Heart left ventricle (tissue), 16 donors: ENCODE results near the gene TSC1. TPM values are rescaled to one million over a fixed set of nuclear protein-coding genes. Genes with fewer than 3 reads are reported as not detected.
A peak's percentile ranks its signal among the peaks of the same experiment; 100 is the strongest.

Experiments used
- ATAC-seq, 4 donors: fragments of 200-7000 bp; cut with Tn5 transposase; one replicate each; pipeline ENCODE4 v1.9.1; 2020 to 2022; ENCODE audit warnings: moderate library complexity in 4 of 4, mild to moderate bottlenecking in 3 of 4, moderate number of reproducible peaks in 1 of 4
- DNase-seq, 5 donors: peaks; one replicate each; pipeline ENCODE4 v3.0.0-alpha.2; 2020
- H3K27ac ChIP-seq, 12 donors: fragments of 200-600 bp; sonication (generic) in 4 of 12; one replicate each; pipeline versions ENCODE4 v1.5.0 to v1.8.0; 2016 to 2022; ENCODE audit warnings: mild to moderate bottlenecking in 2 of 12
- H3K27me3 ChIP-seq, 9 donors: fragments of 200-600 bp; sonication (generic) in 2 of 9; one replicate each; pipeline versions ENCODE4 v1.5.1 to v1.8.0; 2016 to 2022; ENCODE audit warnings: mild to moderate bottlenecking in 3 of 9
- H3K36me3 ChIP-seq, 9 donors: fragments of 200-600 bp; sonication (generic) in 2 of 9; one replicate each; pipeline versions ENCODE4 v1.5.0 to v1.8.0; 2018 to 2022; ENCODE audit warnings: mild to moderate bottlenecking in 2 of 9
- H3K4me1 ChIP-seq, 12 donors: fragments of 200-600 bp; sonication (generic) in 4 of 12; one replicate each; pipeline versions ENCODE4 v1.5.0 to v1.8.0; 2016 to 2022; ENCODE audit warnings: mild to moderate bottlenecking in 3 of 12
- H3K4me3 ChIP-seq, 12 donors: fragments of 200-600 bp; sonication (generic) in 4 of 12; one replicate each; pipeline versions ENCODE4 v1.5.0 to v1.8.0; 2017 to 2022; ENCODE audit warnings: mild to moderate bottlenecking in 9 of 12, moderate library complexity in 4 of 12
- H3K9me3 ChIP-seq, 12 donors: fragments of 200-600 bp; sonication (generic) in 4 of 12; one replicate each; pipeline versions ENCODE4 v1.5.0 to v1.8.0; 2016 to 2022; ENCODE audit warnings: mild to moderate bottlenecking in 1 of 12
- POLR2A ChIP-seq, 2 donors: fragments of 450-650 bp; IDR thresholded peaks; one replicate each; pipeline ENCODE4 v1.6.1; 2017; ENCODE audit warnings: antibody characterized with exemption in 2 of 2, mild to moderate bottlenecking in 2 of 2, moderate library complexity in 2 of 2
- WGBS, 4 donors: extraction: QIAGEN DNeasy Blood & Tissue Kit in 2 of 4; methylation state at CpG; one replicate each; pipeline versions ENCODE4 v1.1.5 to v1.1.7; 2013 to 2018; 5-methylcytosine and 5-hydroxymethylcytosine counted together
- intact Hi-C, 10 donors: fragments of 100-400 bp; cut with DNase I; formaldehyde crosslinking; loops; one replicate each; pipeline versions ENCODE4 v1.11.1 to v1.14.2; 2022
- polyA plus RNA-seq, 2 donors: library from polyadenylated mRNA; stranded (reverse); fragments of 200-250 nt; gene quantifications; one replicate each; pipeline ENCODE4 v1.2.3, GENCODE V29; 2013
- total RNA-seq, 9 donors: library from RNA; depleted of rRNA in 2 of 9; stranded (reverse); fragments of >200 nt in 2 of 9; fragmentation: NEBNext Ultra II Directional in 3 of 9; extraction: Animal tissue kit (Norgen Biotek cat#: 25700) in 3 of 9; gene quantifications; one replicate each; pipeline versions ENCODE4 v1.1.0 to v1.2.4, GENCODE V29; 2016 to 2023
- TF ChIP-seq, protein P1 (sequence below), 12 donors: fragments of 200-600 bp; sonication (generic) in 4 of 12; IDR thresholded peaks; one replicate each; pipeline versions ENCODE4 v1.5.0 to v1.8.0; 2018 to 2022; ENCODE audit warnings: antibody characterized with exemption in 12 of 12, mild to moderate bottlenecking in 5 of 12
- donor health status: ischemic (EF 13 %, LVEDD 7.1; RV severe dilation, severe dysfunction).
- donor health status: healthy with polysubstance abuse.
- donor health status: DM: no; HTN: yes; CAD: no.
- donor health status: DM: no; HTN: no; CAD: no.
- donor health status: ischemic (EF 25% LVEDD 6.9; RV normal size, moderate dysfunction).
- donor health status: ischemic (EF 25% LVEDD 5.7; RV mildly dilated, moderate dysfunction).
- donor health status: healthy.
- donor health status: DM: yes; HTN: yes; CAD: no.
- donor health status: ischemic (EF 35%, LVEDD 5.7; RV mildly dilated, moderate dysfunction).
- donor health status: nonischemic (EF 11% LVEDD 7.7; RV severe dilation, severe dysfunction).
- donor health status: DM: yes; HTN: yes; CAD: no.
- donor health status: PGD.
- donor health status: ischemic (EF 29% LVEDD 5.4; RV normal size, mild dysfunction).
- donor health status: nonischemic (EF 23%, LVEDD 6.1; RV moderate dilation, normal function).

The TSC1 gene
- total and polyA plus RNA-seq, 11 donors = 16.2 to 87.6 (median 52.9) TPM

DNA sequence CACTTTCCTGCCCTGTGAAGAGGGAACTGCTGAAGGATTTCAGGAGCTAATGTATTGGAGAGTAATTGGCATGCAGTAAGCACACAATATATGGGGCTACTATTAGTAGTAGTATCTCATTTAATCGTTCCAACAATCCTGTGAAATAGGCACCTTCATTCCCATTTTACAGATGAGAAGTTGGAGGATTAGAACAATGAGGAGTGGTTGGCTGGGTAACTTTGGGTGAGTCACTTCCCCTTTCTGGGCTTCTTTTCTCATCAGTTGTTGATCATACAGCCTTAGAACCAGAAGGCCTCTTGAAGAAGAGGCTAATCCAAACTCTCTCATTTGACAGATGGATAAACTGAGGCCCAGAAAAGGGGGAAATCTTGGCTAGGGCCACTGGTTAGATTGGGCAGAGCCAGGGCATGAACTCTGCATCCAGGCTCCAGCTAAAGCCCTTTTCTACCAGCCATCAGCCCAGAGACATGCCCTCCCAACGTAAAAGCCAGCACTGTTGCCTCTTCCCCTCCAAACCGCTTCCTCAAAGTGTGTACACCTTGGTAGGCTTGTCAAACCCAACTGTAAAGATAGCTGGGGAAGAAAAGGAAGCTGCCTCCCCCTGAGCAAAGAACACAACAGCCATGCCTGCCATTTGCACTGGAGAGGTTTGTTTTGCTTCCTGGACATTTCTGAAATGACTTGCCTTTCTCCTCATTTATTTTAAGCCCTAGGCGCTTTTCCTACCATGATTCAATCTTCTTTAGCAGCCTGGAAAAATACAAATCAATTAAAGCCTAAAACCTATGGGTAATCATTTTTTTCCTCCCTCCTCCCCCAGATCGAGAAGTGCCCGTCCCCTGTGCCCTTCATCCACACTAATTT, 64.7 kb downstream of the TSC1 start:
- TF ChIP-seq, protein P1, sequence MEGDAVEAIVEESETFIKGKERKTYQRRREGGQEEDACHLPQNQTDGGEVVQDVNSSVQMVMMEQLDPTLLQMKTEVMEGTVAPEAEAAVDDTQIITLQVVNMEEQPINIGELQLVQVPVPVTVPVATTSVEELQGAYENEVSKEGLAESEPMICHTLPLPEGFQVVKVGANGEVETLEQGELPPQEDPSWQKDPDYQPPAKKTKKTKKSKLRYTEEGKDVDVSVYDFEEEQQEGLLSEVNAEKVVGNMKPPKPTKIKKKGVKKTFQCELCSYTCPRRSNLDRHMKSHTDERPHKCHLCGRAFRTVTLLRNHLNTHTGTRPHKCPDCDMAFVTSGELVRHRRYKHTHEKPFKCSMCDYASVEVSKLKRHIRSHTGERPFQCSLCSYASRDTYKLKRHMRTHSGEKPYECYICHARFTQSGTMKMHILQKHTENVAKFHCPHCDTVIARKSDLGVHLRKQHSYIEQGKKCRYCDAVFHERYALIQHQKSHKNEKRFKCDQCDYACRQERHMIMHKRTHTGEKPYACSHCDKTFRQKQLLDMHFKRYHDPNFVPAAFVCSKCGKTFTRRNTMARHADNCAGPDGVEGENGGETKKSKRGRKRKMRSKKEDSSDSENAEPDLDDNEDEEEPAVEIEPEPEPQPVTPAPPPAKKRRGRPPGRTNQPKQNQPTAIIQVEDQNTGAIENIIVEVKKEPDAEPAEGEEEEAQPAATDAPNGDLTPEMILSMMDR (IDR thresholded peaks at IDR 0.05) = no peak
- TF ChIP-seq POLR2A (IDR thresholded peaks at IDR 0.05) = no peak
- Histone ChIP-seq H3K4me1 (peaks cover 0 to 23% (median 5%) of the 10 kb centered on the region in 12 donors), H3K27ac (peak overlapping the region in 8 of 12 donors; percentile 6 to 86 (median 81)), H3K9me3 (no peaks in the 10 kb centered on the region), H3K4me3 (peak overlapping the region in 4 of 12 donors; percentile 75 to 100 (median 100)), H3K27me3 (no peaks in the 10 kb centered on the region), H3K36me3 (peaks cover 0 to 8% (median 0%) of the 10 kb centered on the region in 9 donors)
- no peak for DNase-seq
- ATAC-seq = no peak
- intact Hi-C loops = loop anchor here in 1 of 10 donors (5.0 kb wide), 1 partner anchor 207 kb away; the partner anchor contains the start of gene GTF3C4
- WGBS, 4 donors = 84 to 90% (median 86%) methylated on average over 6 of the region's 6 CpGs

- Histone ChIP-seq H3K27me3 (no peaks in the 10 kb centered on the region), H3K4me1 (peaks cover 0 to 23% (median 5%) of the 10 kb centered on the region in 12 donors), H3K4me3 (peak within 1 kb of the TSS; percentile 75 to 100 (median 95)), H3K36me3 (peaks cover 0 to under 1% (median 0%) of the 10 kb centered on the region in 9 donors), H3K9me3 (no peaks in the 10 kb centered on the region), H3K27ac (peak within 1 kb of the TSS; percentile 15 to 86 (median 80))
- TF ChIP-seq POLR2A (IDR thresholded peaks at IDR 0.05) = no peak
- DNase-seq (peak; percentile 65 to 80 (median 74)), ATAC-seq (peak; percentile 65 to 87 (median 80))
- intact Hi-C loops = loop anchor here in 1 of 10 donors (5.0 kb wide), 1 partner anchor 207 kb away; the partner anchor contains the start of gene GTF3C4
- 11 to 35% (median 21%) methylated on average over 24 to 42 of the region's 42 CpGs for WGBS, 4 donors
These were observed 65.5 kb downstream of the TSC1 start, which contains the start of gene SPACA9 for GRCh38 chr9:132878695-132879456. TSS of gene SPACA9 (plus strand) at chr9:132878898. CDS start at chr9:132883948, 5,050 bp downstream.

DNA sequence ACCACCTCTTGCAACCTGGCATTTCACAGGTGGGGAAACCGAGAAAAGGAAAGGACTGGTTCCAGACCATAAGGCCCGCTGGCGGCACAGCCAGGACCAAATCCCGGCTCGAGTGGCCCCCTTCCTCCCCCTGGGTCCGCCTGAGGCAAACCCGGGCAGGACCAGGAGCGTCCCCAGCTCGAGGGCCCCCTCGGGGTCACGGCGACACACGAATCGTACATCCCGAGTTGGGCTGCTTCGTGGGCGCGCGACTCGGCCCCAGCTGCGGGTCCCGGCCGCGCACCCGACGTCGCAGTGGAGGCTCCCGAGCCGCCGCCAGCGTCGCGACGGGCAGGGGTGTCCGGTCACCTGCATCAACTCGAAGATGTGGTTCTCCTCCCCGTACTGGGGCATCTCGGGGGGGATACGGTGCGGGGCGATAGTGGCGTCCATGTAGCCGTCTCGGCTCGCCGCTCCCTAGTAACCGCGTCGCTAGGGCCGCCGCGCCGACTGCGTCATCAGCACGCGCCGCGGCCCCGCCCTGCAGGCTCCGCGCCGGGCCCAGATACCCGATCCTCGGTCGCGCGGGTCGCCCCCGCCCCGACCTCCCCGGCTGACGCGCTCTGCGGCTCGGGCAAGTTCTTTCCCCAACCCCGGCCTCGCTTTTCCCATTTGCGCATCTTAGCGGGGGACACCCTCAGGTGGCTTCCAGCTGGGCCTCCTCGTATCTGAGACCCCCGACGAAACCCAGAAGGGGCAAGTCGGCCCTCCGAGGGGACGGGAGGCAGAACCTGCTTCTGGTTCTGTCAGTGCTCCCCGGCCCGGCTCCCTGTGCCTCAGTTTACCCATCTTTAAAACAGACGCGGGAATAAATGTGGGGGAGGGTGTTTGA, 66.4 kb downstream of the TSC1 start, which contains the start of gene AK8:
AK8 (minus strand) TSS at position 461 of the 871 bp plus-strand sequence; CDS start at position 432, 29 bp downstream.
- Histone ChIP-seq H3K9me3 (no peaks in the 10 kb centered on the region), H3K4me1 (peaks cover 0 to 23% (median 5%) of the 10 kb centered on the region in 12 donors), H3K27me3 (no peaks in the 10 kb centered on the region), H3K36me3 (no peaks in the 10 kb centered on the region), H3K4me3 (peak within 1 kb of the TSS; percentile 75 to 100 (median 95)), H3K27ac (peak within 1 kb of the TSS; percentile 15 to 86 (median 80))
- DNase-seq = peak; percentile 67 to 88 (median 77)
- WGBS, 4 donors = 0 to 2% (median 1%) methylated on average over 44 to 89 of the region's 89 CpGs
- TF ChIP-seq, protein P1 (IDR thresholded peaks at IDR 0.05) = no peak
- no peak for TF ChIP-seq POLR2A (IDR thresholded peaks at IDR 0.05)
- peak; percentile 71 to 93 (median 86) for ATAC-seq
- intact Hi-C loops = loop anchor here in 1 of 10 donors (5.0 kb wide), 1 partner anchor 206 kb away; the partner anchor contains the start of gene GTF3C4
